GM18519 (cell line): ENCODE data around the gene ENPP6.
A peak's percentile ranks its signal among the peaks of the same experiment; 100 is the strongest.
"Not testable (repeated sequence)": the region's sequence is repeated elsewhere in the genome, so short reads cannot be mapped to it uniquely, and the experiment has no call there.

ENCODE experiments used
- ATAC-seq: cut with Tn5 transposase; IDR thresholded peaks from one replicate; pipeline ENCODE4 v1.9.1; 2021; ENCODE audit warnings: mild to moderate bottlenecking, moderate library complexity; ENCODE audit not compliant: unreplicated experiment, low FRiP score

The ENPP6 gene

GRCh38 chr4:184237612-184238011 is 19.9 kb upstream of the ENPP6 start:
- peak; percentile 65 for ATAC-seq

GRCh38 chr4:184235526-184235925 is 17.9 kb upstream of the ENPP6 start:
- no peak for ATAC-seq

GRCh38 chr4:184234155-184234554 is 16.5 kb upstream of the ENPP6 start:
- ATAC-seq, result no peak

DNA sequence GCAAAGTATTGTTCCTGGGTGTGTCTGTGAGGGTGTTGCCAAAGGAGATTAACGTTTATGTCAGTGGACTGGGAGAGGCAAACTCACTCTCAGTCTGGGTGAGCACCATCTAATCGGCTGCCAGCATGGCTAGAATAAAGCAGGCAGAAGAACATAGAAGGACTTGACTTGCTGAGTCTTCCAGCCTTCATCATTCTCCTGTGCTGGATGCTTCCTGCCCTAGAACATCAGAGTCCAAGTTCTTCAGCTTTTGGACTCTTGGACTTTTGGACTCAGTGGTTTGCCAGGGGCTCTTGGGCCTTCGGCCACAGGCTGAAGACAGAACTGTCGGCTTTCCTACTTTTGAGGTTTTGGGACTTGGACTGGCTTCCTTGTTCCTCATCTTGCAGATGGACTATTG is 15.3 kb upstream of the ENPP6 start:
- no peak for ATAC-seq

DNA sequence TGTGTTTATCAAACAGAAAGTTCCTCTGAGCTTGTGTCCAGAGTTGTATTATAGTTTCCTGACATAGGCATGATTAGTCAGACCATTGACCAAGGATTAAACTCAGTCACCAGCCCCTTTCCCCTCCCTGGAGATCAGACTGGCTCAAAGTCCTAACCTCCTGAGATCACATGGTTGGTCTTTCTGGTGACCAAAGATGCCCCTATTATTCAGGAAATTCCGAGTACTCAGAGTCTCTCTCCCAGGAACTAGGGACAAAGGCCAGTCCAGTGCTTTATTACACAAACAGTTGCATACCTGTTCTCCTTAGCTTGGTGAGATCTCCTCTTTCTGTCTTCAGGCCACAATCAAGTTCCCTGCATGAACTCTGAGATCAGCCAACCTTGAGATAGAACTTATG is 14.5 kb upstream of the ENPP6 start:
- no peak for ATAC-seq

GRCh38 chr4:184231573-184231972 is 13.9 kb upstream of the ENPP6 start:
- ATAC-seq, result no peak

GRCh38 chr4:184228056-184228705 is 10.5 kb upstream of the ENPP6 start:
- no peak for ATAC-seq

DNA sequence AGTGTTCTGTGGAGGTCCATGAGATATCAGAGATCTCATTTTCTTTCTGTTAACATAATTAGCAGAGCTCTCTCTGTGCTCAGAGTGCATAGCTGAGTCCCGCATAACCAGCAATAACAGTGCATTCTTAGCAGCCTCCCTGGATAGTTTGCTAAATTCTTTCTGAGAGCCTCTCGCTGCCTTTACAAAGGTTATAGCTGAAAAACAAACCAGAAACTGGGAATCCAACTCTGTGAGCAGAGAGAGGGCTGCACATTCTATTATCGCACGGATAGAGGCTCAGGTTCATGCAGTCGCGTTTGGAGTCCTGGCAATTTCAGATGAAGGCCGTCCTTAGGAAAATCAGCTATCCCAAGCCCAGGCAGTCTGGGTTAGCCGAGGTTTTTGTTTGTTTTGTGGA is 1.2 kb downstream of the ENPP6 start:
- ATAC-seq, result no peak

DNA sequence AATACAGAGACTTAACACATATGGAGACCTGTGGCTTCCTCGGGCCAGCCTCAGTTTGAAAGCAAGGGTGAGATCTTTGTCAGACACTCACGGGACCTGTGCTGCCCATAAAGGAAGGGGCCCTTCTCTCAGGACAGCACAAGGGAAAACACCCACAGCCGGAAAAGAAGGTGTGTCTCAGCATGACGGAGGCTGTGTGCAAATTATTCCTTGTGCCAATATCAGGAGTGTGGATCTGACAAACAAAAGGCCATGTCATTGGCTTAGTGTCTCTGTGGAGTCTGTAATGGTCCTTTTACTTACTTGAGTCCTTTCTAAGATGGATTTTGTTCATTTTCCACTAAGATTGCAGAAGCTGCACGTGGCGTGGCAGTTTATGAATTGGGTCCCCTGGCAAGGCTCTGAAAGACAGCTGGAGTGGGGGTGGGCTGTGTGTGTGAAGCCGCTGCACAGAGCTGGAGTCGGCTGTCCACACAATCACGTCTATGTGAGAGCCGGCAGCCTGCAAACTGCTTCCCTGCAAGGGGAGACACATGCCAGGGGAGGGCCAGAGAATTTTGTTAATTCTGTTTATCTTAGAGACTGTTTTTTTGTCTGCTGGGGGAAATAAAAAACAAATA is 1.9 kb downstream of the ENPP6 start:
- no peak for ATAC-seq

- ATAC-seq, result no peak
These were observed 2.7 kb downstream of the ENPP6 start for GRCh38 chr4:184214931-184215330.

- ATAC-seq, result not testable (repeated sequence)
These were observed 9.7 kb downstream of the ENPP6 start for GRCh38 chr4:184207734-184208607.

- no peak for ATAC-seq
These were observed 12.4 kb downstream of the ENPP6 start for GRCh38 chr4:184205243-184205642.

- ATAC-seq, result no peak
These were observed 14.4 kb downstream of the ENPP6 start for GRCh38 chr4:184203300-184203699.

- no peak for ATAC-seq
These were observed 16.5 kb downstream of the ENPP6 start for GRCh38 chr4:184201179-184201578.

- no peak for ATAC-seq
These were observed 17.4 kb downstream of the ENPP6 start for GRCh38 chr4:184200296-184200695.

DNA sequence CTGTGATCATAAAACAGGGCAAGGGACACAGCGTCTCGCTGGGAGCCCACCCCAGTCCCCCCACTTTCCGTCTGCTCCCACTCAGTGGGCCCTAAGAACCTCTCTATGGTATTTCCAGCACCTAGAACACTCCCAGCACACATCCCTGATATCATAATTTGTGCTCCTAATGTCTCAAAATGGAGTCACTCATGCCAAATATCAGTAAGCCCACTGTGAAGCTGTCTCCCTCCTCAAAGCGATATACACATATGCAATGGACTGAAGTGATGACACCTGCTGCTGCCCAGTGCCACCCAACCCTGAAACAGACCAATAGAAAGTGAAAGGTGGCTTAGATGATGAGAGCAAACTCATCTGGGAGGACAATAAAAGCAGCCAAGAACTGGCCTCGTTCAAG is 17.9 kb downstream of the ENPP6 start:
- no peak for ATAC-seq

DNA sequence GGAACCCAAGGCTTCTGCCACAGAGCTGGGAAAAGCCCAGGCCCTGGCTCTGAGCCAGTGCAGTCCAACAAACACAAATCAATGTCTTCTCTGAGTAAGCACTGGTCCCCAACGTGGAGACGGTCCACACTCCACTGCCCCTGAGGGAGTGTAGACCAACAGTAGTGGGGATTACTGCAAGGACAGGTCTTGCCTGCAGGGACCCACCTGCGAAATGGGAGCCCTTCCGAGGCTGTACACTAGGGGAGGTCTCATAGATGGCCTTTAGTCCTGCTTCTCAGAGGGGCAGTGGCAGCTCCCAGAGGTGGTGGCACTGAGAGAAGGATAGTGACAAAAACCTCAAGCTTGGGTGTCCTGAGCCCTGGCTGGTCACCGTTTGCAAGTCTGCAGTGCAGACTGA is 19.5 kb downstream of the ENPP6 start:
- no peak for ATAC-seq

DNA sequence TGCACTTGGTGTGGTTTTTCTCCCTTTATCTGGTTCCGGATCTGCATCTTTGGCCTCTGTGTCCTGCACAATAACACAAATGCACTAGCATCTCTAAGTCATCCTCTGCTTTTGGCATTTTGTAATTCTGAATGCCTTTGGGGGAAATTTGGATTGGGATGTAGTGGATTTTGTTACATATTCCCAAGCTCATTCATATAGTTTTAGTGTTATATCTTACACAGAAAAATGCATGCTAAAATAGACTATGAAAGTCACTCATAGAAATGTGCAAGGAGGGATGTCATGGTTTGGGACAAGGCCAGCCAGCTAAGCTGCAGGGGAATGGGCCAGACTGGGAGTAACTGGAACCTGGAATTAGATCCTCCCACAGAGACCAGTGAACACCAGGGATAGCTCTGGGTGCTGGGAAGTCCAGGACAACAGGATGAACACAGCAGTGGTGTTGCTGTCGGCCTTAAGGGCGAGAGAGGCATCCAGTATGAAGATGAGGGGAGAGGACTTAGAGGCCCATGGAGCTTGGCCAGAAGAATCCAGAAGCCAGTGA is 20.1 kb downstream of the ENPP6 start:
- ATAC-seq, result no peak

DNA sequence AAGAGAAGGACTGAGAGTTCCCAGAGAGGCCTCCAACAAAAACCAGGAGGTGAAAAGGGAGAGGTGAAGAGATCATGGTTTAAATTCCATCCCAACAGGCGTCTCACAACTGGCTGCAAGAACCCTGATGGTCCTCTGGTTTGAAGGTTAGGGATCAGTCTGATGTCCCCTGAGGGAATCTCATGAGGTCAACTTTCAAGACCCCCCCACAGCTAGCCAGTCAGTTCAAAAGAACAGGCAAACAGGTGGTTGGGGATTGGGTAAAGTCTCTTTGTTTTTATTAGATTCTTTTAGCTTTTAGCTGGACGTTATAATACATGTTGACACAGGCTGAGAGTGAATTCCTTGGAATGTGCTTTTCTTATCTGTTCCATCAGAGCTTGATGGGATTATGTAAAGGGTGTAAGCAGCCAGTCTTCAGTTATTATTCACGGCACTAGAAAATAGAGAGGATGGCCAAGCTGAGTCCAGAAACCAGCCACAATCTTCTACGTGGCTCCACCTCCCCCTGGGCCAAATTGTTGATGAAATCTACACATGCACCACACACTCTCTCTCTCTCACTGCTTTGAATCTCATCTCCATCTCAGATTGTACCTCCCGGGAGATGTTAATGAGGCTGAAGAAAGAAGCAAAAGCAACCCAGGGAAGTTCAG is 20.8 kb downstream of the ENPP6 start:
- ATAC-seq, result no peak

DNA sequence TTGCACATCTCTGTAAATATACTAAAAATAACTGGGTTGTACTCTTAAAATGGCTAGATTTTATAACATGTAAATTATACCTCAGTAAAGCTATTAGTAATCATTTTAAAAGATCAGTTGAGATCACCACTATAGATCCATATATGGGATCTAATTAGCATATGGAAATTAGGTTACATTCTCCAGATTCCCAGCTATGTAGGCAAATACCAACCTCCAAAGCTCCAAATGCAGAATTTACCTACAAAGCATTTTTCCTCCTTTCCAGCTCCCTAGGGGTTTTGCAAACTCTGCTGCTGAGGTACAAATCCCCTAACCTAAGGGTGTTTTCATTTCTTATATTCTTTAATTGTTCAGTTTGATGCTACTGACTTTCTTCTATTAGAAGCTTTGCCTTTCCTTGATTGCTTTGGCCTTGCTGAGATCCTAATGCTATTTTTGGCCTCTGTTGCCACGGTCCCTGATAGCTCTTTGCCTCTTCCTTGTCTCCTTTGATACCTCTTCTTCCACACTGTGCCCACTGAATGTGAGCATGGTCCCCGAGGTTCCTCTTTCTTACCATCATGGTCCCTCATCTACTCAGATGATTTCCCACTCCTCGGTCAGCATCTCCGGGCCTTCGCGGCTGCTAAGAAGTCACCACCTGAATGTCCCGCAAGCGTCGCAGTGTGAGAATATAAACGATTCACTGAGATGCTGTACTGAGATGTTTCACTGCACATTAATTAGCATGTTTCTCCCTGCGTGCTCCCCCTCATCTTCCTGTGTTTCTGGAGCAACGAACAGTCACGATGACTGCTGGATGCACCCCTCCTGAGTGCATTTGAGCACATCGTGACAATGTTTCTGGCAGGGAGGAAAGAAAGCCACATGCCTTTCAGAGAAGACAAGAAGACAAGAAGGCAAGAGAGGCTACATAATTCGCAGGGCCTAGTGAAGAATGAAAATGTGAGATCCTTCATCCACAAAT is 23.8 kb downstream of the ENPP6 start:
- no peak for ATAC-seq
